Measurements from ENCODE around the gene NUP210.

Gene NUP210

GRCh38 chr3:13301286-13301987, 118.7 kb downstream of the NUP210 start:
- no peak overlapping the region for H3K4me2 ChIP-seq
- no peak overlapping the region for H3K9ac ChIP-seq
- no peaks in the 10 kb centered on the region for H4K20me1 ChIP-seq (ENCODE audit: insufficient read depth)
- H3K36me3 ChIP-seq (ENCODE audit: insufficient read depth), result no peaks in the 10 kb centered on the region
- no peaks in the 10 kb centered on the region for H3K79me2 ChIP-seq (ENCODE audit: insufficient read depth, low read depth)
- H2AFZ ChIP-seq (ENCODE audit: low read depth), result no peak overlapping the region
- no peak overlapping the region for H3K4me3 ChIP-seq (IDR thresholded peaks at IDR 0.05; ENCODE audit: insufficient read depth, low read depth, low read length)
- H3K4me1 ChIP-seq (ENCODE audit: low read depth, poor library complexity, severe bottlenecking), result no peaks in the 10 kb centered on the region
- no peak overlapping the region for H3K27ac ChIP-seq
- no peak for TF ChIP-seq CTCF (conservative IDR thresholded peaks at IDR 0.05; ENCODE audit: low read depth, low read length)
- no peaks in the 10 kb centered on the region for H3K27me3 ChIP-seq (ENCODE audit: insufficient read depth, low read depth)

GRCh38 chr3:13300546-13301285, 119.4 kb downstream of the NUP210 start:
- H3K79me2 ChIP-seq (ENCODE audit: insufficient read depth, low read depth), result no peaks in the 10 kb centered on the region
- TF ChIP-seq CTCF (conservative IDR thresholded peaks at IDR 0.05; ENCODE audit: low read depth, low read length), result no peak
- H3K36me3 ChIP-seq (ENCODE audit: insufficient read depth), result no peaks in the 10 kb centered on the region
- H3K27me3 ChIP-seq (ENCODE audit: insufficient read depth, low read depth), result no peaks in the 10 kb centered on the region
- no peaks in the 10 kb centered on the region for H4K20me1 ChIP-seq (ENCODE audit: insufficient read depth)
- H3K4me2 ChIP-seq, result no peak overlapping the region
- no peak overlapping the region for H3K4me3 ChIP-seq (IDR thresholded peaks at IDR 0.05; ENCODE audit: insufficient read depth, low read depth, low read length)
- no peak overlapping the region for H3K27ac ChIP-seq
- no peak overlapping the region for H2AFZ ChIP-seq (ENCODE audit: low read depth)
- H3K4me1 ChIP-seq (ENCODE audit: low read depth, poor library complexity, severe bottlenecking), result no peaks in the 10 kb centered on the region
- no peak overlapping the region for H3K9ac ChIP-seq

- Histone ChIP-seq H3K4me3 (IDR thresholded peaks at IDR 0.05; ENCODE audit: insufficient read depth, low read depth, low read length) (no peak overlapping the region), H3K27ac (no peak overlapping the region), H3K4me1 (ENCODE audit: low read depth, poor library complexity, severe bottlenecking) (no peaks in the 10 kb centered on the region), H3K27me3 (ENCODE audit: insufficient read depth, low read depth) (no peaks in the 10 kb centered on the region), H3K9ac (no peak overlapping the region), H3K36me3 (ENCODE audit: insufficient read depth) (no peaks in the 10 kb centered on the region), H3K4me2 (no peak overlapping the region), H3K79me2 (ENCODE audit: insufficient read depth, low read depth) (no peaks in the 10 kb centered on the region), H4K20me1 (ENCODE audit: insufficient read depth) (no peaks in the 10 kb centered on the region), H2AFZ (ENCODE audit: low read depth) (no peak overlapping the region)
- TF ChIP-seq CTCF (conservative IDR thresholded peaks at IDR 0.05; ENCODE audit: low read depth, low read length), result no peak
Measured at GRCh38 chr3:13299531-13300155, 120.5 kb downstream of the NUP210 start.

- no peak overlapping the region for H3K9ac ChIP-seq
- H3K27ac ChIP-seq, result no peak overlapping the region
- H3K79me2 ChIP-seq (ENCODE audit: insufficient read depth, low read depth), result no peaks in the 10 kb centered on the region
- H3K36me3 ChIP-seq (ENCODE audit: insufficient read depth), result no peaks in the 10 kb centered on the region
- no peaks in the 10 kb centered on the region for H4K20me1 ChIP-seq (ENCODE audit: insufficient read depth)
- H3K4me1 ChIP-seq (ENCODE audit: low read depth, poor library complexity, severe bottlenecking), result no peaks in the 10 kb centered on the region
- H3K4me2 ChIP-seq, result no peak overlapping the region
- TF ChIP-seq CTCF (conservative IDR thresholded peaks at IDR 0.05; ENCODE audit: low read depth, low read length), result no peak
- no peaks in the 10 kb centered on the region for H3K27me3 ChIP-seq (ENCODE audit: insufficient read depth, low read depth)
- no peak overlapping the region for H2AFZ ChIP-seq (ENCODE audit: low read depth)
- H3K4me3 ChIP-seq (IDR thresholded peaks at IDR 0.05; ENCODE audit: insufficient read depth, low read depth, low read length), result no peak overlapping the region
Measured at GRCh38 chr3:13296662-13297061, 123.5 kb downstream of the NUP210 start.
